WTC11 (cell line): ENCODE data around the gene FAM171A1. TPM values are rescaled to one million over a fixed set of nuclear protein-coding genes. Genes with fewer than 3 reads are reported as not detected.

Source experiments
- ATAC-seq: fragments of 200-7000 bp; cut with Tn5 transposase; 2 replicates; pipeline ENCODE4 v1.10.0; 2021; ENCODE audit warnings: mild to moderate bottlenecking, moderate library complexity
- CTCF ChIA-PET: fragments of 300-600 bp; sonication (Branson Sonifier 250); formaldehyde crosslinking; loops from one replicate; lab custom pipeline; 2021; ENCODE audit warnings: antibody characterized with exemption; lab: Charles Lee
- POLR2A ChIA-PET: fragments of 350-600 bp; sonication (Branson Sonifier 250); formaldehyde crosslinking; loops from one replicate; lab custom pipeline; 2021; ENCODE audit warnings: antibody characterized with exemption; lab: Charles Lee
- DNase-seq: peaks from one replicate; pipeline ENCODE4 v3.0.0; 2021; ENCODE audit warnings: low spot score
- H3K27ac Mint-ChIP-seq: 2 replicates; pipeline ENCODE4 v1.8.0; 2021; ENCODE audit warnings: mixed read lengths
- H3K27me3 Mint-ChIP-seq: 2 replicates; pipeline ENCODE4 v1.8.0; 2021; ENCODE audit warnings: low read depth, mild to moderate bottlenecking, moderate library complexity, mixed read lengths
- H3K36me3 Mint-ChIP-seq: 2 replicates; pipeline ENCODE4 v1.8.0; 2021; ENCODE audit warnings: mixed read lengths
- H3K4me1 Mint-ChIP-seq: 2 replicates; pipeline ENCODE4 v1.8.0; 2022; ENCODE audit warnings: mixed read lengths
- H3K4me3 Mint-ChIP-seq: 2 replicates; pipeline ENCODE4 v1.8.0; 2021; ENCODE audit warnings: mild to moderate bottlenecking, moderate library complexity, mixed read lengths
- H3K9me3 Mint-ChIP-seq: 2 replicates; pipeline ENCODE4 v1.8.0; 2021; ENCODE audit warnings: mixed read lengths
- ATF1 ChIP-seq: sonication (generic); formaldehyde crosslinking; IDR thresholded peaks from 2 replicates; pipeline ENCODE4 v1.8.1; 2023; ENCODE audit warnings: mild to moderate bottlenecking, moderate library complexity, missing genetic modification reagents
- ETV6 ChIP-seq: sonication (generic); formaldehyde crosslinking; IDR thresholded peaks from 2 replicates; pipeline ENCODE4 v1.8.1; 2022; ENCODE audit warnings: mild to moderate bottlenecking, missing genetic modification reagents
- FOXK1 ChIP-seq: sonication (generic); formaldehyde crosslinking; IDR thresholded peaks from 2 replicates; pipeline ENCODE4 v1.8.0; 2022; ENCODE audit warnings: mild to moderate bottlenecking, moderate library complexity, missing genetic modification reagents
- FOXP1 ChIP-seq: sonication (generic); formaldehyde crosslinking; IDR thresholded peaks from 2 replicates; pipeline ENCODE4 v1.8.0; 2022; ENCODE audit warnings: missing genetic modification reagents, mild to moderate bottlenecking, moderate library complexity, borderline replicate concordance
- OVOL2 ChIP-seq: fragments of 250-450 bp; sonication (Bioruptor Pico); IDR thresholded peaks from 2 replicates; pipeline ENCODE4 v1.9.0; 2021; ENCODE audit warnings: mild to moderate bottlenecking, borderline replicate concordance
- SMAD4 ChIP-seq: sonication (generic); formaldehyde crosslinking; IDR thresholded peaks from 2 replicates; pipeline ENCODE4 v1.8.0; 2022; ENCODE audit warnings: mild to moderate bottlenecking, missing genetic modification reagents
- SP1 ChIP-seq: sonication (generic); formaldehyde crosslinking; conservative IDR thresholded peaks from 2 replicates; pipeline ENCODE4 v1.8.1; 2022; ENCODE audit warnings: missing genetic modification reagents
- ZBTB21 ChIP-seq: sonication (generic); formaldehyde crosslinking; IDR thresholded peaks from 2 replicates; pipeline ENCODE4 v1.8.1; 2023; ENCODE audit warnings: mild to moderate bottlenecking, missing genetic modification reagents, borderline replicate concordance
- total RNA-seq: library from RNA; stranded (reverse); gene quantifications from 3 replicates; pipeline ENCODE4 v1.2.3, GENCODE V29; 2021
- TF ChIP-seq, protein P1 (sequence below): fragments of 250-450 bp; sonication (Bioruptor Pico); IDR thresholded peaks from 2 replicates; pipeline ENCODE4 v1.8.0; 2021; ENCODE audit warnings: mild to moderate bottlenecking
- TF ChIP-seq, protein P2 (sequence below): sonication (generic); formaldehyde crosslinking; IDR thresholded peaks from 2 replicates; pipeline ENCODE4 v1.8.0; 2022; ENCODE audit warnings: mild to moderate bottlenecking, missing genetic modification reagents
- TF ChIP-seq, protein P3 (sequence below): sonication (generic); formaldehyde crosslinking; IDR thresholded peaks from 2 replicates; pipeline ENCODE4 v1.8.1; 2023; ENCODE audit warnings: mild to moderate bottlenecking, missing genetic modification reagents
- TF ChIP-seq, protein P4 (sequence below): sonication (generic); formaldehyde crosslinking; IDR thresholded peaks from 2 replicates; pipeline ENCODE4 v1.8.1; 2023; ENCODE audit warnings: mild to moderate bottlenecking, missing genetic modification reagents, moderate library complexity
- TF ChIP-seq, protein P5 (sequence below): sonication (generic); formaldehyde crosslinking; IDR thresholded peaks from 2 replicates; pipeline ENCODE4 v1.8.1; 2023; ENCODE audit warnings: mild to moderate bottlenecking, missing genetic modification reagents, borderline replicate concordance
- TF ChIP-seq, protein P6 (sequence below): fragments of 200-600 bp; IDR thresholded peaks from 2 replicates; pipeline ENCODE4 v1.8.0; 2022; ENCODE audit warnings: antibody characterized with exemption

The FAM171A1 gene
- total RNA-seq, 1 experiment from 2014 or later, result 33.9 TPM

DNA sequence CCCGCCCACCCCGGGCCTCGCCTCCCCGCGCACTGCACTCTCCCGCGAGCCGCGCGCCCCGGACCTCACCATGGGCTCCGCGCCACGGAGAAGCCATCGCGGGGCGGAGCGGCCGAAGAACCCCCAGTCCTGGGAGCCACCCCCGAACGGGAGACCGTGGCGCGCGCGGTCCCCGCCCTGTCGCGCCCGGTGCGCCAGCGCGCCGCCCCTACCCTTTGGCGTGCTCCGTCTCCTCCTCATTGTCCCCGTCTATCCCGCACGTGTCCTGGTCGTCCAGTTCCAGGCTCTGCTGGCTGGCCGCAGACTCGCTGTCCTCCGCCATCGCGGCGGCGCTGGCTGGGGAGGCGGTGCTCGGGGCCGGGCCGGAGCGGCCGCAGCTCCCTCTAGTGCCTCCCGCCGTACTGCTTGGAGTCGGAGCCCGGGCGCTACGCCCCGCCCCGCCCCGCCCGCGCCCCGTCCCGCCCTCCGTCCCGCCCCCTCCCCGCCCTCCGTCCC is 202.8 kb downstream of the FAM171A1 start, which contains the start of gene NMT2 (continued):
- TF ChIP-seq, protein P1, sequence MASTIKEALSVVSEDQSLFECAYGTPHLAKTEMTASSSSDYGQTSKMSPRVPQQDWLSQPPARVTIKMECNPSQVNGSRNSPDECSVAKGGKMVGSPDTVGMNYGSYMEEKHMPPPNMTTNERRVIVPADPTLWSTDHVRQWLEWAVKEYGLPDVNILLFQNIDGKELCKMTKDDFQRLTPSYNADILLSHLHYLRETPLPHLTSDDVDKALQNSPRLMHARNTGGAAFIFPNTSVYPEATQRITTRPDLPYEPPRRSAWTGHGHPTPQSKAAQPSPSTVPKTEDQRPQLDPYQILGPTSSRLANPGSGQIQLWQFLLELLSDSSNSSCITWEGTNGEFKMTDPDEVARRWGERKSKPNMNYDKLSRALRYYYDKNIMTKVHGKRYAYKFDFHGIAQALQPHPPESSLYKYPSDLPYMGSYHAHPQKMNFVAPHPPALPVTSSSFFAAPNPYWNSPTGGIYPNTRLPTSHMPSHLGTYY (CRISPR knock-in tag), result no peak
- TF ChIP-seq, protein P2, sequence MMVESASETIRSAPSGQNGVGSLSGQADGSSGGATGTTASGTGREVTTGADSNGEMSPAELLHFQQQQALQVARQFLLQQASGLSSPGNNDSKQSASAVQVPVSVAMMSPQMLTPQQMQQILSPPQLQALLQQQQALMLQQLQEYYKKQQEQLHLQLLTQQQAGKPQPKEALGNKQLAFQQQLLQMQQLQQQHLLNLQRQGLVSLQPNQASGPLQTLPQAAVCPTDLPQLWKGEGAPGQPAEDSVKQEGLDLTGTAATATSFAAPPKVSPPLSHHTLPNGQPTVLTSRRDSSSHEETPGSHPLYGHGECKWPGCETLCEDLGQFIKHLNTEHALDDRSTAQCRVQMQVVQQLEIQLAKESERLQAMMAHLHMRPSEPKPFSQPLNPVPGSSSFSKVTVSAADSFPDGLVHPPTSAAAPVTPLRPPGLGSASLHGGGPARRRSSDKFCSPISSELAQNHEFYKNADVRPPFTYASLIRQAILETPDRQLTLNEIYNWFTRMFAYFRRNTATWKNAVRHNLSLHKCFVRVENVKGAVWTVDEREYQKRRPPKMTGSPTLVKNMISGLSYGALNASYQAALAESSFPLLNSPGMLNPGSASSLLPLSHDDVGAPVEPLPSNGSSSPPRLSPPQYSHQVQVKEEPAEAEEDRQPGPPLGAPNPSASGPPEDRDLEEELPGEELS, result peak; percentile 50; the same call in 1 of the 2 replicates
- no peak for TF ChIP-seq OVOL2 (CRISPR knock-in tag)
- TF ChIP-seq, protein P3, sequence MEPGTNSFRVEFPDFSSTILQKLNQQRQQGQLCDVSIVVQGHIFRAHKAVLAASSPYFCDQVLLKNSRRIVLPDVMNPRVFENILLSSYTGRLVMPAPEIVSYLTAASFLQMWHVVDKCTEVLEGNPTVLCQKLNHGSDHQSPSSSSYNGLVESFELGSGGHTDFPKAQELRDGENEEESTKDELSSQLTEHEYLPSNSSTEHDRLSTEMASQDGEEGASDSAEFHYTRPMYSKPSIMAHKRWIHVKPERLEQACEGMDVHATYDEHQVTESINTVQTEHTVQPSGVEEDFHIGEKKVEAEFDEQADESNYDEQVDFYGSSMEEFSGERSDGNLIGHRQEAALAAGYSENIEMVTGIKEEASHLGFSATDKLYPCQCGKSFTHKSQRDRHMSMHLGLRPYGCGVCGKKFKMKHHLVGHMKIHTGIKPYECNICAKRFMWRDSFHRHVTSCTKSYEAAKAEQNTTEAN (CRISPR knock-in tag), result peak; percentile 70; the same call in 1 of the 2 replicates
- TF ChIP-seq, protein P4, sequence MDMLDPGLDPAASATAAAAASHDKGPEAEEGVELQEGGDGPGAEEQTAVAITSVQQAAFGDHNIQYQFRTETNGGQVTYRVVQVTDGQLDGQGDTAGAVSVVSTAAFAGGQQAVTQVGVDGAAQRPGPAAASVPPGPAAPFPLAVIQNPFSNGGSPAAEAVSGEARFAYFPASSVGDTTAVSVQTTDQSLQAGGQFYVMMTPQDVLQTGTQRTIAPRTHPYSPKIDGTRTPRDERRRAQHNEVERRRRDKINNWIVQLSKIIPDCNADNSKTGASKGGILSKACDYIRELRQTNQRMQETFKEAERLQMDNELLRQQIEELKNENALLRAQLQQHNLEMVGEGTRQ (CRISPR knock-in tag), result 0 out of 2 replicates have a peak, but pooled peaks have one; percentile 43
- TF ChIP-seq SMAD4 (CRISPR knock-in tag), result no peak
- peak; percentile 59 for TF ChIP-seq ETV6
- TF ChIP-seq ZBTB21 (CRISPR knock-in tag), result no peak
- peak; percentile 63; the same call in 1 of the 2 replicates for TF ChIP-seq FOXK1 (CRISPR knock-in tag)
- TF ChIP-seq SP1, result peak; percentile 90

DNA sequence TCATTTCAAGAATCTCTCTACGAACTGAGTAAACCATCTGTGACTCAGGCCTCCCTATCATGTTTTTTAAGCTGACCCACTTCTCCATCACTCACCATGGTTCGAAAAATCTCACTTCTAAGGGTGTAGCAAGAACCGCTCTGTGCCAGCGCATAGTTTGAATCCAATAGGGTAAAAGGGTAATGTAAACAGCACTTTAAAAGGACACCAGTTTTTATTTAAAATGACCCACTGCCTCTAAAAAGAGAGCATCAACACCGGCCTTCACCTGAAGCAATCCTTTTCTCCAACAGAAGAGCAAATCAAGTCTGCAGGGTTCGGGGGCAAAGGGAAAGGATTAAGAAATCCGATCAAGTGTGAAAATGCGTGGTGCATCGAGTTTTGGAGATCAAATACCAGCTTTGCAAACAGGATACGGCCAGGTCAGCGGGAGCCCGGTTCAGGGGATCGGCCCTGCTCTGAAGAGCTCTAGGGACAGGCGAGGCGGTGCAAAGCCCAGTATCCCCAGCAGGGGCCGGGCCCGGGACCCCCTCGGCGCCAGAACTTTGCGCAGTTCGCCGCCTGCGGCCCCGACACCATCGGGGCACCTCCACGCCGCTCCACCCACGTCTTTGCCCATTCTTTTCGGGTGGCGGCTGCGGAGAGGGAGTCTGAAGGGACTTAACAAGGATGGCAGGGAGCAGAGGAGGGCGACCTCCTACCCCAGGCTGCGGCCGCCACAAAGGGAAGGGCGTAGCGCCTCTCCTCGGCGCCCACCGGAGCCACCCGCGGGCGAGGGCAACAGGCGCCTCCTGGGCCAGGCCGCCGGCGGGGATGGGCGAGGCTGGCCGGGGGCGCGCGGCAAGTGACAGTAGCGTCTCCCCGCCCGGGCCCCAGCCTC is 203.4 kb downstream of the FAM171A1 start:
- ChIA-PET POLR2A (interaction anchor here (0.7 to 1.4 kb wide), 4 partner anchors 15 to 329 kb away, joined by 3 to 4 read pairs (median 4); partner anchors contain the start of genes CDNF, HSPA14, MSANTD7 and SUV39H2), CTCF (interaction anchor here (0.5 to 2.1 kb wide), 12 partner anchors 12 to 209 kb away, joined by 3 to 8 read pairs (median 3); partner anchors contain the start of genes FAM171A1 and MEIG1)
- H3K9me3 Mint-ChIP-seq, result no peaks in the 10 kb centered on the region
- peaks cover 38% of the 10 kb centered on the region for H3K4me1 Mint-ChIP-seq
- peaks cover 9% of the 10 kb centered on the region for H3K27me3 Mint-ChIP-seq
- TF ChIP-seq ATF1 (CRISPR knock-in tag) (no peak), FOXP1 (peak; percentile 11; the same call in 1 of the 2 replicates)
- TF ChIP-seq, protein P5, sequence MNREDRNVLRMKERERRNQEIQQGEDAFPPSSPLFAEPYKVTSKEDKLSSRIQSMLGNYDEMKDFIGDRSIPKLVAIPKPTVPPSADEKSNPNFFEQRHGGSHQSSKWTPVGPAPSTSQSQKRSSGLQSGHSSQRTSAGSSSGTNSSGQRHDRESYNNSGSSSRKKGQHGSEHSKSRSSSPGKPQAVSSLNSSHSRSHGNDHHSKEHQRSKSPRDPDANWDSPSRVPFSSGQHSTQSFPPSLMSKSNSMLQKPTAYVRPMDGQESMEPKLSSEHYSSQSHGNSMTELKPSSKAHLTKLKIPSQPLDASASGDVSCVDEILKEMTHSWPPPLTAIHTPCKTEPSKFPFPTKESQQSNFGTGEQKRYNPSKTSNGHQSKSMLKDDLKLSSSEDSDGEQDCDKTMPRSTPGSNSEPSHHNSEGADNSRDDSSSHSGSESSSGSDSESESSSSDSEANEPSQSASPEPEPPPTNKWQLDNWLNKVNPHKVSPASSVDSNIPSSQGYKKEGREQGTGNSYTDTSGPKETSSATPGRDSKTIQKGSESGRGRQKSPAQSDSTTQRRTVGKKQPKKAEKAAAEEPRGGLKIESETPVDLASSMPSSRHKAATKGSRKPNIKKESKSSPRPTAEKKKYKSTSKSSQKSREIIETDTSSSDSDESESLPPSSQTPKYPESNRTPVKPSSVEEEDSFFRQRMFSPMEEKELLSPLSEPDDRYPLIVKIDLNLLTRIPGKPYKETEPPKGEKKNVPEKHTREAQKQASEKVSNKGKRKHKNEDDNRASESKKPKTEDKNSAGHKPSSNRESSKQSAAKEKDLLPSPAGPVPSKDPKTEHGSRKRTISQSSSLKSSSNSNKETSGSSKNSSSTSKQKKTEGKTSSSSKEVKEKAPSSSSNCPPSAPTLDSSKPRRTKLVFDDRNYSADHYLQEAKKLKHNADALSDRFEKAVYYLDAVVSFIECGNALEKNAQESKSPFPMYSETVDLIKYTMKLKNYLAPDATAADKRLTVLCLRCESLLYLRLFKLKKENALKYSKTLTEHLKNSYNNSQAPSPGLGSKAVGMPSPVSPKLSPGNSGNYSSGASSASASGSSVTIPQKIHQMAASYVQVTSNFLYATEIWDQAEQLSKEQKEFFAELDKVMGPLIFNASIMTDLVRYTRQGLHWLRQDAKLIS (CRISPR knock-in tag), result no peak
- TF ChIP-seq, protein P6, sequence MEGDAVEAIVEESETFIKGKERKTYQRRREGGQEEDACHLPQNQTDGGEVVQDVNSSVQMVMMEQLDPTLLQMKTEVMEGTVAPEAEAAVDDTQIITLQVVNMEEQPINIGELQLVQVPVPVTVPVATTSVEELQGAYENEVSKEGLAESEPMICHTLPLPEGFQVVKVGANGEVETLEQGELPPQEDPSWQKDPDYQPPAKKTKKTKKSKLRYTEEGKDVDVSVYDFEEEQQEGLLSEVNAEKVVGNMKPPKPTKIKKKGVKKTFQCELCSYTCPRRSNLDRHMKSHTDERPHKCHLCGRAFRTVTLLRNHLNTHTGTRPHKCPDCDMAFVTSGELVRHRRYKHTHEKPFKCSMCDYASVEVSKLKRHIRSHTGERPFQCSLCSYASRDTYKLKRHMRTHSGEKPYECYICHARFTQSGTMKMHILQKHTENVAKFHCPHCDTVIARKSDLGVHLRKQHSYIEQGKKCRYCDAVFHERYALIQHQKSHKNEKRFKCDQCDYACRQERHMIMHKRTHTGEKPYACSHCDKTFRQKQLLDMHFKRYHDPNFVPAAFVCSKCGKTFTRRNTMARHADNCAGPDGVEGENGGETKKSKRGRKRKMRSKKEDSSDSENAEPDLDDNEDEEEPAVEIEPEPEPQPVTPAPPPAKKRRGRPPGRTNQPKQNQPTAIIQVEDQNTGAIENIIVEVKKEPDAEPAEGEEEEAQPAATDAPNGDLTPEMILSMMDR, result peak; percentile 30; the same call in 1 of the 2 replicates
- TF ChIP-seq, all 79 proteins: peak for 2
- peak overlapping the region; percentile 55; the same call in 1 of the 2 replicates for H3K27ac Mint-ChIP-seq
- no peaks in the 10 kb centered on the region for H3K36me3 Mint-ChIP-seq
- DNase-seq (peak; percentile 72), ATAC-seq (peak; percentile 48)
- peak overlapping the region; percentile 78 for H3K4me3 Mint-ChIP-seq
